Natural killer cell treated with Interleukin-12 subunit alpha and Interleukin-12 subunit beta and Interleukin-15 and Interleukin-18, amount 100 ng/mL, for 72 hours (primary cell): Measurements from ENCODE around the gene CD248. TPM values are rescaled to one million over a fixed set of nuclear protein-coding genes. Genes with fewer than 3 reads are reported as not detected.

Experiments used
- ATAC-seq, 2 donors: fragments of 150-1000 bp; cut with Tn5 transposase in 1 of 2; sonication (Bioruptor Pico), chemical (Tn5 transposase) in 1 of 2; 2 replicates each; pipeline ENCODE4 v1.10.0; 2021
- DNase-seq: peaks from one replicate; pipeline ENCODE4 v3.0.0; 2022; ENCODE audit warnings: low spot score
- H3K27ac Mint-ChIP-seq, 2 donors: 1 replicate in 1 of 2; 2 replicates in 1 of 2; pipeline ENCODE4 v1.8.0; 2022; ENCODE audit warnings: mixed read lengths in 2 of 2, mild to moderate bottlenecking in 1 of 2, moderate library complexity in 1 of 2
- H3K27me3 Mint-ChIP-seq, 2 donors: 1 replicate in 1 of 2; 2 replicates in 1 of 2; pipeline ENCODE4 v1.8.0; 2022; ENCODE audit warnings: mixed read lengths in 2 of 2
- H3K36me3 Mint-ChIP-seq: one replicate; pipeline ENCODE4 v1.8.0; 2022; ENCODE audit warnings: mixed read lengths
- H3K4me1 Mint-ChIP-seq, 2 donors: 1 replicate in 1 of 2; 2 replicates in 1 of 2; pipeline ENCODE4 v1.8.0; 2022; ENCODE audit warnings: low read depth in 2 of 2, mixed read lengths in 2 of 2, mild to moderate bottlenecking in 1 of 2
- H3K4me3 Mint-ChIP-seq: one replicate; pipeline ENCODE4 v1.8.0; 2022; ENCODE audit warnings: mixed read lengths
- H3K9me3 Mint-ChIP-seq: 2 replicates; pipeline ENCODE4 v1.8.0; 2022; ENCODE audit warnings: mixed read lengths
- total RNA-seq, 2 donors: library from RNA; stranded (reverse); gene quantifications; one replicate each; pipeline ENCODE4 v1.2.3, GENCODE V29; 2022

The CD248 gene
- total RNA-seq, 2 donors from 2014 or later: 0.10 to 0.59 TPM

GRCh38 chr11:66288671-66289547 lies 27.9 kb downstream of the CD248 start, which contains the start of gene YIF1A:
YIF1A (minus strand) TSS chr11:66289143; CDS start chr11:66288985, 158 bp downstream.
- Mint-ChIP-seq H3K4me1 (peaks cover 29% of the 10 kb centered on the region in 2 donors), H3K36me3 (no peaks in the 10 kb centered on the region), H3K27me3 (peaks cover 19 to 22% of the 10 kb centered on the region in 2 donors), H3K4me3 (peak within 1 kb of the TSS; percentile 90), H3K27ac (peak within 1 kb of the TSS; percentile 68 to 85), H3K9me3 (no peaks in the 10 kb centered on the region)
- peak; percentile 97 for ATAC-seq
- peak; percentile 99 for DNase-seq

DNA sequence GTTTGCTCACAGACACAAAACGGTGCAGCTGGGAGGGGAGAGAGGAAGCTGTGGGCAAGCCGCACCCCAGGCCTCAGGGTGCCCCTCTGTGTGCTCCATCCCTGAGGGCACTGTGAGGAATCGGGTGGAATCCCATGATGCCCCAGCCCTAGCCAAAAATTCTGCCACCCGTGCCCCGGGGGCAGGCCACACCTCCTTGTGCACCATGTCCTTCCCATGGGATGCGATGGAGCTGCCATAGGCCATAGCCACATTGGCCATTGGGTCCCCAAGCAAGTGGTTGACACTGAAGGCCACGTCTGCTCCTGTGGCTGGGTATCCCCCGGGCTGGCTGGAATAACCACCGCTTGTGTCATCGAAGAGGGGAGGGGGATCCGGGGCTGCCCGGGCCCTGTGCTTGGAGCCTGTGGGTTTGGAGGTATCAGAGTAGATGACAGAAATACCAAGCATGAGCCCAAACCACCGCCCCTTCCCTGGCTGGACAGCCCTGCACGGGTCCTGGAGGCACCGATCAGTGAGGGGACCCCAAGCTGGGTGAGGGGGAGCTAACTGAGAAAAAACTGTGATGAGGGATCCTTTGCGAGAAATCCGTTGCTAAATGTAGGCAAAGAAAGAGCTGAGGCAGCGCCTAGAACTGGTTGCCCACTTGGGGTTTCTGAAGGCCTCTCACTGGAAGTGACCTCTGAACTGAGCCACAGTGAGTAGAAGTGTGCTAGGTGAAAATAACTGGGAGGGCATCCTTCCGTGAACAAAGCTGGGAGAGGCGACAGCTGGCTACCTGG lies 28.8 kb downstream of the CD248 start:
- H3K9me3 Mint-ChIP-seq: no peaks in the 10 kb centered on the region
- peak overlapping the region; percentile 90 for H3K4me3 Mint-ChIP-seq
- no peaks in the 10 kb centered on the region for H3K36me3 Mint-ChIP-seq
- H3K4me1 Mint-ChIP-seq: peaks cover 29 to 31% of the 10 kb centered on the region in 2 donors
- DNase-seq (no peak), ATAC-seq (no peak)
- H3K27me3 Mint-ChIP-seq: peaks cover 13 to 15% of the 10 kb centered on the region in 2 donors
- peak overlapping the region; percentile 68 to 85 for H3K27ac Mint-ChIP-seq

DNA sequence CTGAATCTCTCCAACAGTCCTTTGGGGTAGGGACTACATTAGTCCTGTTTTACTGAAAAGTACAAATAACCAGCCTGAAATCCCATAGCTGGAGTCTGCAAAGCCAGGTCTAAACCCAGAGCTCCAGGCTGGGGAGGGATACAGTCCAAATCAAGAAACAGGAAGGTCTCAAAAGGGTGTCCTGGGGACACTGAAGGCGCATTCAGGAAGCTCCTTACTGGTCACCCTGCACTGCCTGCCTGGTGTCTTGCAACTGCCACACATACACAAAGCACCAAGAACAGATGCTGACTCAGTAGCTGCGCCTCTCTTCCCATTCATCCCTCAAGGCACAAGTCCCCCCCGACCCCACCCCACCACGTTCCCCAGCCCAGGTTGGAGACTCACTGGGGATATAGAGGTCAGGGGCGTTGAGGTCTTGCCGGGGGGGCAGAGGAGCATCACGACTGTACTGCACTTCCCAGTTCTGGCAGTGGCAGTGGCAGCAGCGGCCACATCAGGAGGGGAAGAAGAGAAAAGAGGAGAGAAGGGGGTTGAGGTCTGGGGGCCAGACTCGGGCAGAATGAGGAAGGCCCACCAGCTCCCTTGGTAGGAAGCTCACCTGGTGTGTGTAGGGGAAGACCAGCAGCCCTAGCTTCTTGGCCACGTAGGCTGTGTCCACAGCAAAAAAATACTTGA lies 29.5 kb downstream of the CD248 start:
- Mint-ChIP-seq H3K9me3 (no peaks in the 10 kb centered on the region), H3K27me3 (peaks cover 6 to 8% of the 10 kb centered on the region in 2 donors), H3K36me3 (no peaks in the 10 kb centered on the region), H3K27ac (no peak overlapping the region), H3K4me1 (peaks cover 27 to 29% of the 10 kb centered on the region in 2 donors), H3K4me3 (peak overlapping the region; percentile 66)
- no peak for DNase-seq
- no peak for ATAC-seq

DNA sequence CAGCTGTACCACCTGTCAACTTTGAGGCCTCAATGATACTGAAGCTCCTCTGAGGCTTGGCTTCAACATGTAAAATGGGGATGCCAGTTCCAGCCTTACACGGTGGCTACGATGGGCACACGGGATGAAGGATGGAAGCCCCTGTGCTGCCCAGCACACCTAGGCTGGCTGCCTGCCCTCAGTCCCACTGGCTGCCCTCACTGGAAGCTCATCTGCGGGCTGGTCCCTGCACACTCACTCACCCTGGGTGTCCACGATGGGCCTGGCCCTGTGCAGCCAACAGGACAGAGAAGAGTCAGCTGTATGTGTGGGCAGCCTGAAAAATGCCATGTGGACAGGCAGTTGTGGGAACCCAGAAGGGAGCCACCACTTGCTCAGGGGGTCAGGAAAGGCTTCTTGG lies 30.1 kb downstream of the CD248 start:
- H3K36me3 Mint-ChIP-seq: no peaks in the 10 kb centered on the region
- DNase-seq: no peak
- H3K4me1 Mint-ChIP-seq: peaks cover 28 to 33% of the 10 kb centered on the region in 2 donors
- no peaks in the 10 kb centered on the region for H3K9me3 Mint-ChIP-seq
- no peak for ATAC-seq
- H3K4me3 Mint-ChIP-seq: peak overlapping the region; percentile 66
- peaks cover 6 to 8% of the 10 kb centered on the region in 2 donors for H3K27me3 Mint-ChIP-seq
- H3K27ac Mint-ChIP-seq: no peak overlapping the region

GRCh38 chr11:66285250-66285947 lies 31.4 kb downstream of the CD248 start:
- Mint-ChIP-seq H3K27me3 (peaks cover 0 to 4% of the 10 kb centered on the region in 2 donors), H3K4me1 (peaks cover 24 to 37% of the 10 kb centered on the region in 2 donors), H3K36me3 (no peaks in the 10 kb centered on the region), H3K9me3 (no peaks in the 10 kb centered on the region), H3K27ac (no peak overlapping the region), H3K4me3 (no peak overlapping the region)
- ATAC-seq (no peak), DNase-seq (no peak)

- H3K4me1 Mint-ChIP-seq: peaks cover 16 to 32% of the 10 kb centered on the region in 2 donors
- no peak overlapping the region for H3K27ac Mint-ChIP-seq
- no peak overlapping the region for H3K4me3 Mint-ChIP-seq
- no peak for ATAC-seq
- no peak for DNase-seq
- H3K9me3 Mint-ChIP-seq: no peaks in the 10 kb centered on the region
- peaks cover 0 to 5% of the 10 kb centered on the region in 2 donors for H3K27me3 Mint-ChIP-seq
- no peaks in the 10 kb centered on the region for H3K36me3 Mint-ChIP-seq
Measured at GRCh38 chr11:66284526-66285078, 32.2 kb downstream of the CD248 start.

GRCh38 chr11:66283461-66284105 lies 33.3 kb downstream of the CD248 start:
- Mint-ChIP-seq H3K4me3 (no peak overlapping the region), H3K4me1 (peaks cover 8 to 36% of the 10 kb centered on the region in 2 donors), H3K36me3 (no peaks in the 10 kb centered on the region), H3K27me3 (peaks cover 0 to 10% of the 10 kb centered on the region in 2 donors), H3K27ac (no peak overlapping the region), H3K9me3 (no peaks in the 10 kb centered on the region)
- no peak for DNase-seq
- no peak for ATAC-seq

DNA sequence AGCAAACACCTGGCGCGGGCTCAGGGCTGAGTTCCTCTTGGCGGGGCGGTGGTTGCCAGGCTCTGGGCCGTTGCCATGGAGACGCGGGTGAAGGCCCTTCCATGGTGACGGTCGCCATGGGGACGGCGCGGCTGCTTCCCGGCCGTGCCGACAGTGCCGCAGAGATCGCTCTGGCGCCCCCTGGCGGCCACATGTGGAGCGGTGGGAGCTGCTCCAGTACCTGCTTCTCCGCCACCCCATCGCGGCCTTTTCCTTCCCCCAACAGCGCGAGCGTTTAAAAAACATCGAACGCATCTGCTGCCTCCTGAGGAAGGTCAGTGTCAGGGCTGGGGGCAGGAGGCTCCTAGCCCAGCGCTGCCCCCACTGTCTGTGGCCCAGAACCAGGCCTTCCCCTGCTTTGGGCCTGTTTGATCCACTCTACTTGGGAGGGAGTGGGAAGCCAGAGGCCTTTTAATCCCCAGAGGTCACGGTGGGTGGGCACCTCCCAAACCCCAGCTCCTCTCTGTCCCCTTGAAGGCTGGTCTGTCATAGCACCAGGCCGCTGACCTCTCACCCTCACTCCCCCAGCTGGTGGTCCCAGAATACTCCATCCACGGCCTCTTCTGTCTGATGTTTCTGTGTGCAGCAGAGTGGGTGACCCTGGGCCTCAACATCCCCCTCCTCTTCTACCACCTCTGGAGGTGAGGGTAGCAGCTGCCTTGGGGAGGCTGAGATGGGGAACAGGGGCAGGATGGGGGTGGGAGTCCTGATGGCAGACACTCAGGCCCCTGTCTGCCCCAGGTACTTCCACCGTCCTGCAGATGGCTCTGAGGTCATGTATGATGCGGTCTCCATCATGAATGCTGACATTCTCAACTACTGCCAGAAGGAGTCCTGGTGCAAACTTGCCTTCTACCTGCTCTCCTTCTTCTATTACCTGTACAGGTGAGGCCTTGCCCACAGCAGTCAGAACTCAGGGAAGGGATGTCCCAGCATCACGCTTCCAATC lies 34.1 kb downstream of the CD248 start:
- H3K9me3 Mint-ChIP-seq: no peaks in the 10 kb centered on the region
- H3K27me3 Mint-ChIP-seq: peaks cover 0 to 10% of the 10 kb centered on the region in 2 donors
- peak; percentile 90 to 91 for ATAC-seq
- peak; percentile 98 for DNase-seq
- H3K36me3 Mint-ChIP-seq: no peaks in the 10 kb centered on the region
- H3K27ac Mint-ChIP-seq: no peak overlapping the region
- H3K4me3 Mint-ChIP-seq: no peak overlapping the region
- H3K4me1 Mint-ChIP-seq: peaks cover 8 to 36% of the 10 kb centered on the region in 2 donors

DNA sequence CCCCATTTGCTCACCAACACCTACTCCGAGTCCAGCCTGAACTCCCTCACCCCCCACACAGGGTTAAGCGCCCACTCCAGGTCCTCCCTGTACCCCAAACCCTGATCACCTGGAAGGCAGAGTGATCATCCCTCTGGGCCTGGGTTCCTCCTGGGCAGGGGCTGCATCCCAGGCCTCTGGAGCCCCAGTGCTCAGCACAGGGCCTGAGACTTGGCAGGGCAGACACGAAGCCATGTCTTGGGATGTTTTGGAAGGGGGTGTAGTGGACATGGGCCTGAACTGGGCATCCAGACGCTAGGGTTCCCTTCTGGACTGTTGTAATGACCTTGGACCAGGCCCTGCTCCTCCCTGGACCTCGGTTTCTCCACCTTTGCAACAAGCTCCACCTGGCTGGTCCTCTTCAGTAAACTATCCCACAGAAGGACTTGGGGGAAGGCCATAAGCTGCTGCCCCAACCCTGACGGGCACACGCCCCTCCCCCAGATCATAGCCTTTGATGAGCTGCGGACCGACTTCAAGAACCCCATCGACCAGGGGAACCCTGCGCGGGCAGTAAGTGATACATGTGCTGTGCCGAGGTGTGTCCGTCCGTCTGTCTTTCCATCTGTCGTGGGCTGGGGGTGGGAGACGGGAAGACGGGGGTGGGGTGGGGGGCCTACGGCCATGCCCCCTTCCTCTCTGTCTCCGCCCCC lies 34.9 kb downstream of the CD248 start:
- peaks cover 11 to 39% of the 10 kb centered on the region in 2 donors for H3K4me1 Mint-ChIP-seq
- no peak for DNase-seq
- H3K36me3 Mint-ChIP-seq: no peaks in the 10 kb centered on the region
- H3K4me3 Mint-ChIP-seq: no peak overlapping the region
- H3K27ac Mint-ChIP-seq: peak overlapping the region in 1 of 2 donors; percentile 24
- H3K27me3 Mint-ChIP-seq: peaks cover 0 to 10% of the 10 kb centered on the region in 2 donors
- no peak for ATAC-seq
- no peaks in the 10 kb centered on the region for H3K9me3 Mint-ChIP-seq

DNA sequence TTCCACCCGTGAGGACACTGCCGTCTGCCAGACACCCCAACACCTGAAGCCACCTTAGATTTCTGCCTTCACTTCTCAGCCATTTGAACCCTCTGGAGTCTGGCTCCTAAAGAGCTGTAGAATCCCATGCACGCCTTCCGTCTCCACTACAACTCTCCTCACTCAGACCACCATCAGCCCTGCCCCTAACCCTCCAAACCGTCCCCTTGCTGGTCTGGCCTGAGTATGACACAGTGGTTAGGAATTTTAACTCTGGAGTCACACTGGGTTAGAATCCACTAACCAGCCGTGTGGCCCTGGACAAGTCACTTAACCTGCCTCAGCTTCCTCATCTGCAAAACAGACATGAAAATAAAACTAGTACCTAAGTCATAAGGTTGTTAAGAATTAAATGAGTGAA lies 35.8 kb downstream of the CD248 start:
- Mint-ChIP-seq H3K4me3 (no peak overlapping the region), H3K27me3 (peaks cover 0 to 10% of the 10 kb centered on the region in 2 donors), H3K36me3 (no peaks in the 10 kb centered on the region), H3K4me1 (peaks cover 14 to 40% of the 10 kb centered on the region in 2 donors), H3K27ac (peak overlapping the region; percentile 21 to 24), H3K9me3 (no peaks in the 10 kb centered on the region)
- ATAC-seq (no peak), DNase-seq (no peak)

DNA sequence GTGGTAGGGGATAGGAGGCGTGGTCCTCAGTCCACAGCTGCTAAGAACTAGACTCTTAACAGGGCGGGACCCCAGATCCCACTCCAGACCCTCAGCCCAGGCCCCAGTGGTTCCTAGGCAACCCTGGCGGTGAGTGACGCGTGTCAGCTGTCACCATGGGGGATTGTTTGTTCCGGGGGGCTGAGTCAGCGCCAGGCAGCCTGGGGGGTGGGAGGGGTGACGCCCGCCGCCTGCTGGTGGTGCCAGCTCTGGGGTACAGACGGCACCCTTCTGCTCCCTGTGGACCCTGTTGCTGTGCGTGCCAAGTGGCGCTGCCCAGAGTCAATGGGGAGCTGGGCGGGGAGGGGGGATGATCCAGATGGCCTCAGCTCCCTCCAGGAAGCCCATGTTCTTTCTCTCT lies 36.4 kb downstream of the CD248 start:
- Mint-ChIP-seq H3K4me3 (no peak overlapping the region), H3K27me3 (peaks cover 0 to 10% of the 10 kb centered on the region in 2 donors), H3K27ac (no peak overlapping the region), H3K9me3 (no peaks in the 10 kb centered on the region), H3K36me3 (no peaks in the 10 kb centered on the region), H3K4me1 (peaks cover 14 to 42% of the 10 kb centered on the region in 2 donors)
- ATAC-seq: no peak
- no peak for DNase-seq
